Fibroblast of lung (primary cell): Measurements from ENCODE around the gene PFKM. TPM values are rescaled to one million over a fixed set of nuclear protein-coding genes. Genes with fewer than 3 reads are reported as not detected.

ENCODE experiments used
- DNase-seq, 2 donors: peaks; one replicate each; pipeline versions ENCODE4 v3.0.0 to v3.0.0-alpha.2; 2010; ENCODE audit warnings: low read depth in 2 of 2
- H2AFZ ChIP-seq: 2 replicates; pipeline ENCODE4 v1.5.1; 2012; ENCODE audit warnings: low read length, control low read depth, inconsistent platforms
- H3K27ac ChIP-seq: 2 replicates; pipeline ENCODE4 v1.5.1; 2011; ENCODE audit warnings: low read length, control low read depth; ENCODE audit not compliant: insufficient read depth
- H3K27me3 ChIP-seq: 2 replicates; pipeline ENCODE4 v1.5.1; 2011; ENCODE audit warnings: mild to moderate bottlenecking, low read length; ENCODE audit not compliant: control insufficient read depth, insufficient read depth
- H3K36me3 ChIP-seq: 2 replicates; pipeline ENCODE4 v1.5.1; 2011; ENCODE audit warnings: low read length; ENCODE audit not compliant: control insufficient read depth, insufficient read depth
- H3K4me1 ChIP-seq: 2 replicates; pipeline ENCODE4 v1.5.1; 2011; ENCODE audit warnings: low read length; ENCODE audit not compliant: control insufficient read depth, insufficient read depth; ENCODE audit errors: extremely low read depth
- H3K4me2 ChIP-seq: 2 replicates; pipeline ENCODE4 v1.5.1; 2011; ENCODE audit warnings: low read length, control low read depth; ENCODE audit not compliant: insufficient read depth; ENCODE audit errors: extremely low read depth
- H3K4me3 ChIP-seq, 4 experiments: fragments of 200-600 bp in 1 of 4; sonication (generic) in 1 of 4; replicated peaks in 1 of 4; 2 replicates each; pipeline ENCODE4 v1.5.1; 2011 to 2016; ENCODE audit warnings: low read length in 4 of 4, low read depth in 3 of 4, mild to moderate bottlenecking in 3 of 4, control low read depth in 2 of 4, inconsistent platforms in 1 of 4, mixed read lengths in 1 of 4; ENCODE audit not compliant: insufficient read depth in 1 of 4; ENCODE audit errors: control extremely low read depth in 1 of 4
- H3K79me2 ChIP-seq: 2 replicates; pipeline ENCODE4 v1.5.1; 2012; ENCODE audit warnings: mild to moderate bottlenecking, low read length, inconsistent platforms; ENCODE audit not compliant: control insufficient read depth, insufficient read depth
- H3K9ac ChIP-seq: 2 replicates; pipeline ENCODE4 v1.5.1; 2011; ENCODE audit warnings: mild to moderate bottlenecking, low read length, control low read depth; ENCODE audit not compliant: insufficient read depth
- H3K9me3 ChIP-seq: 2 replicates; pipeline ENCODE4 v1.5.1; 2012; ENCODE audit warnings: low read depth, low read length; ENCODE audit not compliant: control insufficient read depth, insufficient read depth
- H4K20me1 ChIP-seq: 2 replicates; pipeline ENCODE4 v1.5.1; 2011; ENCODE audit warnings: low read length; ENCODE audit not compliant: control insufficient read depth, insufficient read depth; ENCODE audit errors: extremely low read depth
- CTCF ChIP-seq, 2 donors: IDR thresholded peaks in 1 of 2; conservative IDR thresholded peaks in 1 of 2; 1 replicate in 1 of 2; 2 replicates in 1 of 2; pipeline ENCODE4 v1.5.1; 2011 to 2012; ENCODE audit warnings: low read length in 2 of 2, control low read depth in 1 of 2, inconsistent platforms in 1 of 2, low read depth in 1 of 2, mild to moderate bottlenecking in 1 of 2
- EZH2 ChIP-seq: IDR thresholded peaks from 2 replicates; pipeline ENCODE4 v1.5.1; 2012; ENCODE audit warnings: low read length, control low read depth, mild to moderate bottlenecking; ENCODE audit errors: missing control alignments
- polyA plus RNA-seq, 2 donors: library from polyadenylated mRNA; depleted of rRNA in 1 of 2; stranded (reverse) in 1 of 2; unstranded in 1 of 2; fragments of >200 nt; gene quantifications; 2 replicates each; pipeline ENCODE4 v1.2.1, GENCODE V29; 2011 to 2012; ENCODE audit warnings: missing spikeins in 1 of 2
- total RNA-seq: library from RNA; depleted of rRNA; stranded (reverse); fragments of >200 nt; gene quantifications from 2 replicates; pipeline ENCODE4 v1.2.1, GENCODE V29; 2014

Gene PFKM
- total and polyA plus RNA-seq, 2 donors (not counting 1 experiment from before 2014, with no cell fraction given) = 88.4 to 98.9 TPM

- Histone ChIP-seq H3K4me3 (no peak overlapping the region), H3K9ac (no peak overlapping the region), H3K27me3 (no peaks in the 10 kb centered on the region), H3K79me2 (no peaks in the 10 kb centered on the region), H3K27ac (no peak overlapping the region), H4K20me1 (no peaks in the 10 kb centered on the region), H3K9me3 (no peaks in the 10 kb centered on the region), H3K4me2 (no peak overlapping the region), H3K4me1 (no peaks in the 10 kb centered on the region), H2AFZ (no peak overlapping the region), H3K36me3 (no peaks in the 10 kb centered on the region)
- TF ChIP-seq CTCF (conservative IDR thresholded peaks at IDR 0.05 in 1 of 2, IDR thresholded peaks at IDR 0.05 in 1 of 2; ENCODE audit: low read depth in 1 of 2, low read length in 2 of 2) = no peak
- no peak for TF ChIP-seq EZH2
- no peak for DNase-seq
Measured at GRCh38 chr12:48071808-48072207, 47.4 kb upstream of the PFKM start.

GRCh38 chr12:48072266-48072665, 46.9 kb upstream of the PFKM start:
- H3K4me3 ChIP-seq = no peak overlapping the region
- no peaks in the 10 kb centered on the region for H3K79me2 ChIP-seq
- no peak for TF ChIP-seq CTCF (conservative IDR thresholded peaks at IDR 0.05 in 1 of 2, IDR thresholded peaks at IDR 0.05 in 1 of 2; ENCODE audit: low read depth in 1 of 2, low read length in 2 of 2)
- no peak for TF ChIP-seq EZH2
- H3K27ac ChIP-seq = no peak overlapping the region
- H3K4me1 ChIP-seq = no peaks in the 10 kb centered on the region
- no peaks in the 10 kb centered on the region for H4K20me1 ChIP-seq
- H3K27me3 ChIP-seq = no peaks in the 10 kb centered on the region
- DNase-seq = no peak
- H3K9me3 ChIP-seq = no peaks in the 10 kb centered on the region
- no peak overlapping the region for H3K9ac ChIP-seq
- H3K36me3 ChIP-seq = no peaks in the 10 kb centered on the region
- H3K4me2 ChIP-seq = no peak overlapping the region
- no peak overlapping the region for H2AFZ ChIP-seq

GRCh38 chr12:48074266-48074665, 44.9 kb upstream of the PFKM start:
- Histone ChIP-seq H4K20me1 (no peaks in the 10 kb centered on the region), H3K27ac (no peak overlapping the region), H3K9ac (no peak overlapping the region), H3K79me2 (no peaks in the 10 kb centered on the region), H3K4me3 (no peak overlapping the region), H3K9me3 (no peaks in the 10 kb centered on the region), H3K36me3 (no peaks in the 10 kb centered on the region), H2AFZ (no peak overlapping the region), H3K27me3 (no peaks in the 10 kb centered on the region), H3K4me2 (no peak overlapping the region), H3K4me1 (peaks cover 3% of the 10 kb centered on the region)
- TF ChIP-seq EZH2 = no peak
- no peak for TF ChIP-seq CTCF (conservative IDR thresholded peaks at IDR 0.05 in 1 of 2, IDR thresholded peaks at IDR 0.05 in 1 of 2; ENCODE audit: low read depth in 1 of 2, low read length in 2 of 2)
- DNase-seq = no peak
